Activated naive CD8-positive, alpha-beta T cell treated with anti-CD3 and anti-CD28 coated beads, Interleukin-2, amount 50 U/mL, for 24 hours (primary cell): ENCODE results near the gene HES2.
"Not testable (repeated sequence)": the region's sequence is repeated elsewhere in the genome, so short reads cannot be mapped to it uniquely, and the experiment has no call there.

Experiments
- ATAC-seq: fragments of 150-1000 bp; cut with Tn5 transposase; one replicate; pipeline ENCODE4 v1.10.0; 2021
- DNase-seq: peaks from one replicate; pipeline ENCODE4 v3.0.0; 2021
- H3K27ac Mint-ChIP-seq: one replicate; pipeline ENCODE4 v1.8.0; 2021; ENCODE audit warnings: mild to moderate bottlenecking, mixed read lengths
- H3K27me3 Mint-ChIP-seq: one replicate; pipeline ENCODE4 v1.8.0; 2021; ENCODE audit warnings: mixed read lengths
- H3K36me3 Mint-ChIP-seq: one replicate; pipeline ENCODE4 v1.8.0; 2021; ENCODE audit warnings: low read depth, mixed read lengths
- H3K4me1 Mint-ChIP-seq: one replicate; pipeline ENCODE4 v1.8.0; 2021; ENCODE audit warnings: mixed read lengths
- H3K4me3 Mint-ChIP-seq: one replicate; pipeline ENCODE4 v1.8.0; 2021; ENCODE audit warnings: mild to moderate bottlenecking, moderate library complexity, mixed read lengths
- H3K9me3 Mint-ChIP-seq: one replicate; pipeline ENCODE4 v1.8.0; 2021; ENCODE audit warnings: mixed read lengths

The HES2 gene

GRCh38 chr1:6447016-6447817 is 27.5 kb upstream of the HES2 start:
- H3K36me3 Mint-ChIP-seq = no peaks in the 10 kb centered on the region
- H3K27ac Mint-ChIP-seq = no peak overlapping the region
- ATAC-seq (no peak), DNase-seq (no peak)
- no peak overlapping the region for H3K4me3 Mint-ChIP-seq
- H3K4me1 Mint-ChIP-seq = peaks cover 10% of the 10 kb centered on the region
- no peaks in the 10 kb centered on the region for H3K9me3 Mint-ChIP-seq
- H3K27me3 Mint-ChIP-seq = peaks cover 37% of the 10 kb centered on the region

- Mint-ChIP-seq H3K27ac (no peak overlapping the region), H3K27me3 (peaks cover 42% of the 10 kb centered on the region), H3K4me1 (peaks cover 10% of the 10 kb centered on the region), H3K36me3 (no peaks in the 10 kb centered on the region), H3K4me3 (no peak overlapping the region), H3K9me3 (no peaks in the 10 kb centered on the region)
- DNase-seq (no peak), ATAC-seq (no peak)
These were observed 26.9 kb upstream of the HES2 start for GRCh38 chr1:6446665-6447015.

- Mint-ChIP-seq H3K4me1 (peaks cover 12% of the 10 kb centered on the region), H3K27me3 (peaks cover 46% of the 10 kb centered on the region)
- not testable (repeated sequence) for H3K27ac Mint-ChIP-seq, DNase-seq, ATAC-seq, H3K4me3 Mint-ChIP-seq, H3K36me3 Mint-ChIP-seq, H3K9me3 Mint-ChIP-seq
These were observed 26.2 kb upstream of the HES2 start for GRCh38 chr1:6445929-6446328.

GRCh38 chr1:6445062-6445763 is 25.5 kb upstream of the HES2 start:
- no peaks in the 10 kb centered on the region for H3K36me3 Mint-ChIP-seq
- H3K4me3 Mint-ChIP-seq = no peak overlapping the region
- H3K9me3 Mint-ChIP-seq = no peaks in the 10 kb centered on the region
- ATAC-seq (peak; percentile 13), DNase-seq (peak; percentile 47)
- peaks cover 13% of the 10 kb centered on the region for H3K4me1 Mint-ChIP-seq
- peaks cover 40% of the 10 kb centered on the region for H3K27me3 Mint-ChIP-seq
- no peak overlapping the region for H3K27ac Mint-ChIP-seq

- Mint-ChIP-seq H3K27ac (no peak overlapping the region), H3K4me3 (no peak overlapping the region), H3K9me3 (no peaks in the 10 kb centered on the region), H3K27me3 (peaks cover 36% of the 10 kb centered on the region), H3K4me1 (peaks cover 11% of the 10 kb centered on the region), H3K36me3 (no peaks in the 10 kb centered on the region)
- no peak for ATAC-seq
- DNase-seq = no peak
These were observed 24.7 kb upstream of the HES2 start for GRCh38 chr1:6444377-6444776.

GRCh38 chr1:6443339-6444115 is 23.8 kb upstream of the HES2 start:
- Mint-ChIP-seq H3K27me3 (peaks cover 38% of the 10 kb centered on the region), H3K9me3 (no peaks in the 10 kb centered on the region), H3K4me1 (peaks cover 8% of the 10 kb centered on the region), H3K36me3 (no peaks in the 10 kb centered on the region), H3K4me3 (no peak overlapping the region), H3K27ac (no peak overlapping the region)
- ATAC-seq (no peak), DNase-seq (no peak)

- DNase-seq = no peak
- Mint-ChIP-seq H3K27me3 (peaks cover 47% of the 10 kb centered on the region), H3K27ac (no peak overlapping the region), H3K36me3 (no peaks in the 10 kb centered on the region), H3K4me3 (no peak overlapping the region), H3K9me3 (no peaks in the 10 kb centered on the region), H3K4me1 (peaks cover 7% of the 10 kb centered on the region)
- no peak for ATAC-seq
These were observed 21.9 kb upstream of the HES2 start for GRCh38 chr1:6441586-6441985.

GRCh38 chr1:6440198-6441126 is 20.7 kb upstream of the HES2 start:
- H3K27me3 Mint-ChIP-seq = peaks cover 40% of the 10 kb centered on the region
- H3K4me3 Mint-ChIP-seq = no peak overlapping the region
- no peaks in the 10 kb centered on the region for H3K36me3 Mint-ChIP-seq
- peak; percentile 77 for DNase-seq
- no peaks in the 10 kb centered on the region for H3K9me3 Mint-ChIP-seq
- H3K4me1 Mint-ChIP-seq = peaks cover 7% of the 10 kb centered on the region
- no peak overlapping the region for H3K27ac Mint-ChIP-seq
- ATAC-seq = peak; percentile 76

- no peak overlapping the region for H3K4me3 Mint-ChIP-seq
- peaks cover 37% of the 10 kb centered on the region for H3K27me3 Mint-ChIP-seq
- peaks cover 7% of the 10 kb centered on the region for H3K4me1 Mint-ChIP-seq
- ATAC-seq = peak; percentile 63
- no peak overlapping the region for H3K27ac Mint-ChIP-seq
- peak; percentile 73 for DNase-seq
- H3K36me3 Mint-ChIP-seq = no peaks in the 10 kb centered on the region
- no peaks in the 10 kb centered on the region for H3K9me3 Mint-ChIP-seq
These were observed 18.4 kb upstream of the HES2 start for GRCh38 chr1:6438047-6438525.

GRCh38 chr1:6437012-6437700 is 17.4 kb upstream of the HES2 start:
- not testable (repeated sequence) for H3K36me3 Mint-ChIP-seq, DNase-seq, ATAC-seq, H3K9me3 Mint-ChIP-seq, H3K27ac Mint-ChIP-seq, H3K4me3 Mint-ChIP-seq, H3K4me1 Mint-ChIP-seq
- peaks cover 36% of the 10 kb centered on the region for H3K27me3 Mint-ChIP-seq

GRCh38 chr1:6436277-6436676 is 16.6 kb upstream of the HES2 start:
- H3K9me3 Mint-ChIP-seq, H3K27ac Mint-ChIP-seq, H3K36me3 Mint-ChIP-seq, ATAC-seq, H3K4me3 Mint-ChIP-seq, DNase-seq, H3K4me1 Mint-ChIP-seq: not testable (repeated sequence)
- H3K27me3 Mint-ChIP-seq = peaks cover 28% of the 10 kb centered on the region

GRCh38 chr1:6435547-6435946 is 15.8 kb upstream of the HES2 start:
- Mint-ChIP-seq H3K4me3 (no peak overlapping the region), H3K4me1 (peaks cover 5% of the 10 kb centered on the region), H3K27ac (no peak overlapping the region), H3K27me3 (peaks cover 26% of the 10 kb centered on the region), H3K36me3 (no peaks in the 10 kb centered on the region), H3K9me3 (no peaks in the 10 kb centered on the region)
- ATAC-seq (no peak), DNase-seq (no peak)

GRCh38 chr1:6435129-6435528 is 15.4 kb upstream of the HES2 start:
- H3K27ac Mint-ChIP-seq = no peak overlapping the region
- peaks cover 29% of the 10 kb centered on the region for H3K27me3 Mint-ChIP-seq

More at GRCh38 chr1:6435129-6435528, 15.4 kb upstream of the HES2 start:
- Mint-ChIP-seq H3K9me3 (no peaks in the 10 kb centered on the region), H3K36me3 (no peaks in the 10 kb centered on the region), H3K4me1 (peaks cover 5% of the 10 kb centered on the region), H3K4me3 (no peak overlapping the region)
- ATAC-seq (no peak), DNase-seq (no peak)
